Ishikawa (cell line): ENCODE results near the gene SPECC1.

ENCODE experiments used
- CEBPB ChIP-seq: IDR thresholded peaks from 2 replicates; pipeline ENCODE4 v1.6.1; 2012
- EP300 ChIP-seq: IDR thresholded peaks from 2 replicates; pipeline ENCODE4 v1.6.1; 2012; ENCODE audit warnings: borderline replicate concordance
- RAD21 ChIP-seq: IDR thresholded peaks from 2 replicates; pipeline ENCODE4 v1.6.1; 2012; ENCODE audit warnings: low read depth
- REST ChIP-seq: IDR thresholded peaks from 2 replicates; pipeline ENCODE4 v1.6.1; 2012; ENCODE audit warnings: low read depth, mild to moderate bottlenecking
- TCF12 ChIP-seq: IDR thresholded peaks from 2 replicates; pipeline ENCODE4 v1.6.1; 2012; ENCODE audit warnings: low read depth
- TF ChIP-seq, protein P1 (sequence below): IDR thresholded peaks from 2 replicates; pipeline ENCODE4 v1.6.1; 2012

DNA sequence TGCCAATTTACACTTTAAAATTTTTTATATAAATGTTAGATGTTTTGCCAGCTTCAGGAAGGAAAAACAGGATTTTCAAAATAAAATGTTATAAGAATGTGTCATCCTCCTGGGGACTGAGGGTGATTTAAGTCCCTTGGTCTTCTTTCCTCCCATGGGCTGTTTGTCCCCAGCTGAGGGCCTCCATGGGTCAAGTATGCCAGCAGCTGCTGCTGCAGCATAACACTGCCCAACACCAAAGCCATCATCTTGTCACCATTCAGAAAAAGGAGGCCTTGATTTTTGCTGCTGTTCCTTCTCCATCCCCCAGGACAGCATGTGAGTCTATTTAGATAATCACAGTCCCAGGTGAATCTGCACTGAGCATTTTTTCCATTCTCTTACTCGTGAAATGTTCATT, 269.6 kb downstream of the SPECC1 start:
- TF ChIP-seq TCF12, result no peak
- no peak for TF ChIP-seq EP300
- TF ChIP-seq, protein P1, sequence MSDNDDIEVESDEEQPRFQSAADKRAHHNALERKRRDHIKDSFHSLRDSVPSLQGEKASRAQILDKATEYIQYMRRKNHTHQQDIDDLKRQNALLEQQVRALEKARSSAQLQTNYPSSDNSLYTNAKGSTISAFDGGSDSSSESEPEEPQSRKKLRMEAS, result no peak
- no peak for TF ChIP-seq RAD21
- TF ChIP-seq REST, result no peak
- no peak for TF ChIP-seq CEBPB
